Epithelial cell of proximal tubule (primary cell): ENCODE data around the gene IFI16. TPM values are rescaled to one million over a fixed set of nuclear protein-coding genes. Genes with fewer than 3 reads are reported as not detected.

ENCODE experiments used
- DNase-seq: peaks from one replicate; pipeline ENCODE4 v3.0.0-alpha.2; 2011; ENCODE audit warnings: low read depth
- H3K4me3 ChIP-seq: 2 replicates; pipeline ENCODE4 v1.5.1; 2011; ENCODE audit warnings: low read depth, mild to moderate bottlenecking, low read length
- CTCF ChIP-seq: conservative IDR thresholded peaks from 2 replicates; pipeline ENCODE4 v1.5.1; 2012; ENCODE audit warnings: low read depth, mild to moderate bottlenecking, low read length
- total RNA-seq: library from RNA; depleted of rRNA; stranded (reverse); fragments of >200 nt; gene quantifications from 2 replicates; pipeline ENCODE4 v1.2.3, GENCODE V29; 2015

IFI16 gene
- total RNA-seq, 1 donor from 2014 or later = 8.0 TPM

DNA sequence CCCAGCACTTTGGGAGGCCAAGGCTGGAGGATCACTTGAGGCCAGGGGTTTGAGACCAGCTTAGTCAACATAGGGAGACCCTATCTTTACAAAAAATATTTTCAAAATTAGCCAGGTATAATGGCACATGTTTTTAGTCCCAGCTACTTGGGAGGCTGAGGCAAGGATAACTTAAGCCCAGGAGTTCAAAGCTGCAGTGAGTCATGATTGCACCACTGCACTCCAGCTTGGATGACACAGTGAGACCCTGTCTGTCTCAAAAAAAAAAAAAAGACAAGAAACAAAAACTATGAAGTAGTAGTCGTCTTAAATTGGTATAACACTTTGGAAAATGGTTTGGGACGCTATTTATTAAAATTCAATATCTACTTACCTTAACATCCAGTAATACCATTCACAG is 59.2 kb downstream of the IFI16 start:
- H3K4me3 ChIP-seq = no peak overlapping the region
- no peak for DNase-seq
- TF ChIP-seq CTCF = no peak

GRCh38 chr1:159071970-159072582 is 62.4 kb downstream of the IFI16 start:
- DNase-seq = peak; percentile 29
- no peak overlapping the region for H3K4me3 ChIP-seq
- peak; percentile 72 for TF ChIP-seq CTCF

GRCh38 chr1:159076438-159077119 is 66.9 kb downstream of the IFI16 start, which contains the start of gene AIM2:
TSS of gene AIM2 (minus strand) at chr1:159076766. CDS start at chr1:159073499, 3,267 bp downstream.
- TF ChIP-seq CTCF = no peak
- H3K4me3 ChIP-seq = no peak within 1 kb of the TSS
- no peak for DNase-seq

- DNase-seq = no peak
- no peak overlapping the region for H3K4me3 ChIP-seq
- no peak for TF ChIP-seq CTCF
Observed at GRCh38 chr1:159077120-159077961, 67.6 kb downstream of the IFI16 start.

- H3K4me3 ChIP-seq = no peak overlapping the region
- TF ChIP-seq CTCF = no peak
- no peak for DNase-seq
Observed at GRCh38 chr1:159079525-159079924, 69.8 kb downstream of the IFI16 start.

GRCh38 chr1:159081626-159082025 is 71.9 kb downstream of the IFI16 start:
- no peak overlapping the region for H3K4me3 ChIP-seq
- TF ChIP-seq CTCF = no peak
- no peak for DNase-seq
